Panc1 (cell line): ENCODE data around the gene PDLIM7. TPM values are rescaled to one million over a fixed set of nuclear protein-coding genes. Genes with fewer than 3 reads are reported as not detected.

Source experiments
- ATAC-seq: fragments of 200-7000 bp; cut with Tn5 transposase; 2 replicates; pipeline ENCODE4 v1.9.1; 2020; ENCODE audit warnings: mild to moderate bottlenecking, moderate library complexity
- BruUV-seq: library from RNA; stranded (reverse); fragments of 400-500 nt; replicated peaks from 2 replicates; lab custom pipeline; 2021; lab: Mats Ljungman, UMichigan
- CTCF ChIA-PET: fragments of 300-600 bp; sonication (Branson Sonifier 250); formaldehyde crosslinking; loops from one replicate; lab custom pipeline; 2022; ENCODE audit warnings: antibody characterized with exemption; lab: Charles Lee
- POLR2A ChIA-PET: fragments of 300-600 bp; sonication (Branson Sonifier 250); formaldehyde crosslinking; loops from one replicate; lab custom pipeline; 2022; ENCODE audit warnings: antibody characterized with exemption; lab: Charles Lee
- DNase-seq: peaks from one replicate; pipeline ENCODE4 v3.0.0-alpha.2; 2010; ENCODE audit warnings: low read depth, low spot score
- H3K27ac ChIP-seq: 2 replicates; pipeline ENCODE4 v1.5.1; 2011; ENCODE audit warnings: mild to moderate bottlenecking, low read length, inconsistent platforms
- H3K27me3 ChIP-seq: fragments of 200-500 bp; sonication (Bioruptor generic); 2 replicates; pipeline ENCODE4 v1.6.0; 2014; ENCODE audit warnings: low read length, inconsistent platforms; ENCODE audit not compliant: control insufficient read depth, insufficient read depth
- H3K36me3 ChIP-seq: fragments of 200-500 bp; sonication (Bioruptor generic); 2 replicates; pipeline ENCODE4 v1.5.1; 2014; ENCODE audit warnings: inconsistent platforms, mild to moderate bottlenecking, low read length, moderate library complexity; ENCODE audit not compliant: control insufficient read depth, insufficient read depth
- H3K4me1 ChIP-seq: 2 replicates; pipeline ENCODE4 v1.5.1; 2011; ENCODE audit warnings: inconsistent platforms, mild to moderate bottlenecking, low read length, moderate library complexity; ENCODE audit not compliant: control insufficient read depth, insufficient read depth
- H3K4me3 ChIP-seq, 2 experiments: 2 replicates each; pipeline ENCODE4 v1.5.1; 2011 to 2012; ENCODE audit warnings: low read depth in 2 of 2, low read length in 2 of 2, mild to moderate bottlenecking in 2 of 2, inconsistent platforms in 1 of 2, moderate library complexity in 1 of 2
- H3K9me3 ChIP-seq: fragments of 200-500 bp; sonication (Bioruptor generic); 2 replicates; pipeline ENCODE4 v1.5.1; 2014; ENCODE audit warnings: low read depth, mild to moderate bottlenecking, inconsistent platforms, low read length, moderate library complexity; ENCODE audit not compliant: control insufficient read depth, insufficient read depth
- CTCF ChIP-seq: fragments of 450-650 bp; IDR thresholded peaks from 2 replicates; pipeline ENCODE4 v1.5.1; 2017; ENCODE audit warnings: mild to moderate bottlenecking
- POLR2AphosphoS5 ChIP-seq: IDR thresholded peaks from 2 replicates; pipeline ENCODE4 v1.6.1; 2012; ENCODE audit warnings: mild to moderate bottlenecking, low read depth, low read length, moderate library complexity
- SIN3A ChIP-seq: IDR thresholded peaks from 2 replicates; pipeline ENCODE4 v1.6.1; 2012; ENCODE audit warnings: low read depth, mild to moderate bottlenecking, low read length, moderate library complexity, borderline replicate concordance; ENCODE audit not compliant: insufficient read depth
- TCF7L2 ChIP-seq: IDR thresholded peaks from 2 replicates; pipeline ENCODE4 v1.6.1; 2011; ENCODE audit warnings: mild to moderate bottlenecking, low read depth, low read length, inconsistent platforms
- in situ Hi-C: cut with HindIII; loops from 2 replicates; pipeline ENCODE4 v1.10.0; 2016; ENCODE audit warnings: low sequenced_read_pairs, low pct_unique_long_range_greater_than_20kb
- intact Hi-C: fragments of 100-400 bp; cut with micrococcal nuclease; formaldehyde crosslinking; loops from one replicate; pipeline ENCODE4 v1.10.0; 2022; ENCODE audit not compliant: unreplicated experiment
- total RNA-seq: library from RNA; stranded (reverse); gene quantifications from one replicate; pipeline ENCODE4 v1.2.1, GENCODE V29; 2021; ENCODE audit not compliant: unreplicated experiment
- TF ChIP-seq, protein P1 (sequence below), 2 experiments: IDR thresholded peaks; 2 replicates each; pipeline ENCODE4 v1.6.1; 2011 to 2012; ENCODE audit warnings: low read depth in 2 of 2, control low read depth in 1 of 2, low read length in 1 of 2, mild to moderate bottlenecking in 1 of 2, moderate library complexity in 1 of 2; ENCODE audit not compliant: insufficient read depth in 1 of 2

The PDLIM7 gene
- total RNA-seq, 1 experiment from 2014 or later, result 62.9 TPM

DNA sequence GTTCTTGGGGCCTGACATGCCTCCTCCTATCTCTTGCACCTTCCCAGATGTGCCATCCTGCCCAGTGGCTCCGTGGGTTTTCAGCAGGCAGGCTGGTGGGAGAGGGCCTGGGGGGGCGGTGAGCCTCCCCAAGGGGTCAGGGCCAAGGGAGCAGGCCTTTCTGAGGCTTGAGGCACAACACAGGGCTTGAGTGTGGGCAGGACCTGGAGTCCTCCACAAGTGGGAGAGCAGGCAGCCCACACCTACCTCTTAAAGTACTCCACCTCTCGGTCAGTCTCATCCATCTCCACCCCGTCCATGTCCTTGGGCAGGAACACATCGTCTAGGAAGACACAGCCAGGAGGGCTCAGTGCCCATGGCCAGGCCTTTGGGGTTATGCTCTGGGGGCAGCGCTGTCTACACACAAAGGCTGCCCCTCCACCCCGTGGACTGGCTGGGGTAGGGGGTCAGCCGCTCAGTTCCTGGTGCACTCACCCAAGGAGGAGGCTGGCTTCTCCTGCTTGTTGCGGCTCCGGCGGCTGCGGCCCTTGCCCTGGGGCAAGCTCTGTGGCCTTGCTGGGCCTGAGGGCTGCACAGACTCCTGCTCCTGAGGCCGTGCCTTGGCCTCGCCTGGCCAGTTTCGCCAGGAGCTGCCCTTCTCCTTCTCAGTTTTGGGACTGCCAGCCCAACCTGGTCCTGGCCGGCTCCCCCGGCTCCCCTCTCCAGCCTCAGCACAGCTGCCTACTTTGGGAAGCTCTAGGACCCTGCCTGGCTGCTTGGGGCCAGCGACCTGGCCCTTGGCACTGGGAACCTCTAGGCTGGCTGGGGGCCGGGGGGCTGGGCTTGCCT, 26.5 kb upstream of the PDLIM7 start:
- H3K9me3 ChIP-seq, result no peaks in the 10 kb centered on the region
- ChIA-PET POLR2A (no interaction called here), CTCF (interaction anchor here (0.7 kb wide), 1 partner anchor 15 kb away, joined by 4 read pairs; no protein-coding TSS in a partner anchor)
- peaks cover 9% of the 10 kb centered on the region for H3K4me1 ChIP-seq
- in situ Hi-C loops, result no loop called here
- no peak overlapping the region for H3K27ac ChIP-seq
- TF ChIP-seq POLR2AphosphoS5, result no peak
- no peak for TF ChIP-seq SIN3A
- no peak for TF ChIP-seq TCF7L2
- no peak for TF ChIP-seq CTCF
- TF ChIP-seq, protein P1, sequence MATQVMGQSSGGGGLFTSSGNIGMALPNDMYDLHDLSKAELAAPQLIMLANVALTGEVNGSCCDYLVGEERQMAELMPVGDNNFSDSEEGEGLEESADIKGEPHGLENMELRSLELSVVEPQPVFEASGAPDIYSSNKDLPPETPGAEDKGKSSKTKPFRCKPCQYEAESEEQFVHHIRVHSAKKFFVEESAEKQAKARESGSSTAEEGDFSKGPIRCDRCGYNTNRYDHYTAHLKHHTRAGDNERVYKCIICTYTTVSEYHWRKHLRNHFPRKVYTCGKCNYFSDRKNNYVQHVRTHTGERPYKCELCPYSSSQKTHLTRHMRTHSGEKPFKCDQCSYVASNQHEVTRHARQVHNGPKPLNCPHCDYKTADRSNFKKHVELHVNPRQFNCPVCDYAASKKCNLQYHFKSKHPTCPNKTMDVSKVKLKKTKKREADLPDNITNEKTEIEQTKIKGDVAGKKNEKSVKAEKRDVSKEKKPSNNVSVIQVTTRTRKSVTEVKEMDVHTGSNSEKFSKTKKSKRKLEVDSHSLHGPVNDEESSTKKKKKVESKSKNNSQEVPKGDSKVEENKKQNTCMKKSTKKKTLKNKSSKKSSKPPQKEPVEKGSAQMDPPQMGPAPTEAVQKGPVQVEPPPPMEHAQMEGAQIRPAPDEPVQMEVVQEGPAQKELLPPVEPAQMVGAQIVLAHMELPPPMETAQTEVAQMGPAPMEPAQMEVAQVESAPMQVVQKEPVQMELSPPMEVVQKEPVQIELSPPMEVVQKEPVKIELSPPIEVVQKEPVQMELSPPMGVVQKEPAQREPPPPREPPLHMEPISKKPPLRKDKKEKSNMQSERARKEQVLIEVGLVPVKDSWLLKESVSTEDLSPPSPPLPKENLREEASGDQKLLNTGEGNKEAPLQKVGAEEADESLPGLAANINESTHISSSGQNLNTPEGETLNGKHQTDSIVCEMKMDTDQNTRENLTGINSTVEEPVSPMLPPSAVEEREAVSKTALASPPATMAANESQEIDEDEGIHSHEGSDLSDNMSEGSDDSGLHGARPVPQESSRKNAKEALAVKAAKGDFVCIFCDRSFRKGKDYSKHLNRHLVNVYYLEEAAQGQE (IDR thresholded peaks at IDR 0.05; ENCODE audit: insufficient read depth in 1 of 2, low read depth in 2 of 2, low read length in 1 of 2), result no peak
- DNase-seq (no peak), ATAC-seq (no peak)
- H3K27me3 ChIP-seq, result no peaks in the 10 kb centered on the region
- H3K36me3 ChIP-seq, result peaks cover 17% of the 10 kb centered on the region
- no peak overlapping the region for H3K4me3 ChIP-seq
- intact Hi-C loops, result no loop called here
- no TSS peak for BruUV-seq

DNA sequence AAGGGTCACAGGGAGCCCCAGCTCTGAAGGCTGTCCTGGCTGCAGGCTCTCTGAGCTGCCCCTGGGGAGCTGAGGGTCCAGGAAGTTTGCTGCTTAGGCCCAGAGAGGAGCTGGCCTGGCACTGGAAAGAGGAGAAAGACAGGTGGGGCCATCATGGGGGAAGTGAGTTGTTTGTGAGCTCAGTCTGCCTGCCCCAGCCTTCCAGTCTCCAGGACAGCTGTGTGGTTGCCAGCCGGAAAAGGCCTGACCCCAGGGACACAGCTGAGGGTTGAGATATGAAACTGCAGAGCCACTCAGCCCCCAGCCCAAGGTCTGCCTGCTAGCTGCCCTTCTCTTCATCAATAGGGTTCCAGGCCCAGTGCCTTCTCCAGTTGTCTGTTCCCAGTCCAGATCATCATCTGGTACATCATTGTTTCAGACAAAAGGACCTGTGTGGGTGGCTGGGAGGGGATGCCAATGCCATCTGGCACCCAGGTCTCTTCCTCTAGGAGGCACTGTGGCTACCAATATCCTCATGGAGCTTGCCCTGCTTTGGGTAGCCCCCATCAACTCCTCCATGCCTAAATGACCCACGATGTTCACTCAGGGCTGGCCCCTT, 23.6 kb upstream of the PDLIM7 start:
- H3K27ac ChIP-seq, result no peak overlapping the region
- H3K36me3 ChIP-seq, result peaks cover 16% of the 10 kb centered on the region; the same call in 1 of the 2 replicates
- in situ Hi-C loops, result no loop called here
- intact Hi-C loops, result no loop called here
- BruUV-seq, result no TSS peak
- ChIA-PET POLR2A (no interaction called here), CTCF (interaction anchor here (1.2 kb wide), 1 partner anchor 17 kb away, joined by 3 read pairs; no protein-coding TSS in a partner anchor)
- H3K9me3 ChIP-seq, result no peaks in the 10 kb centered on the region
- ATAC-seq (no peak), DNase-seq (no peak)
- TF ChIP-seq, protein P1 (IDR thresholded peaks at IDR 0.05; ENCODE audit: insufficient read depth in 1 of 2, low read depth in 2 of 2, low read length in 1 of 2), result no peak
- TF ChIP-seq CTCF (no peak), POLR2AphosphoS5 (no peak), TCF7L2 (no peak), SIN3A (no peak)
- no peaks in the 10 kb centered on the region for H3K27me3 ChIP-seq
- no peak overlapping the region for H3K4me3 ChIP-seq
- H3K4me1 ChIP-seq, result peaks cover 11% of the 10 kb centered on the region
